NCI-H774 (cell line): ENCODE results near the gene KCNJ18.
"Not testable (repeated sequence)": the region's sequence is repeated elsewhere in the genome, so short reads cannot be mapped to it uniquely, and the experiment has no call there.

Source experiments
- DNase-seq: peaks from one replicate; lab custom pipeline; 2025; lab: John Stamatoyannopoulos, UW

KCNJ18 gene

GRCh38 chr17:21671437-21671836, 20.9 kb upstream of the KCNJ18 start:
- DNase-seq, result not testable (repeated sequence)

- not testable (repeated sequence) for DNase-seq
Observed at GRCh38 chr17:21671871-21672270, 20.5 kb upstream of the KCNJ18 start.

- DNase-seq, result not testable (repeated sequence)
Observed at GRCh38 chr17:21673451-21674241, 18.7 kb upstream of the KCNJ18 start.

- no peak for DNase-seq
Observed at GRCh38 chr17:21674242-21674731, 18.0 kb upstream of the KCNJ18 start.

- not testable (repeated sequence) for DNase-seq
Observed at GRCh38 chr17:21674891-21675738, 17.2 kb upstream of the KCNJ18 start.

GRCh38 chr17:21675739-21676130, 16.6 kb upstream of the KCNJ18 start:
- DNase-seq, result not testable (repeated sequence)

GRCh38 chr17:21676281-21677111, 15.8 kb upstream of the KCNJ18 start:
- no peak for DNase-seq

- DNase-seq, result no peak
Observed at GRCh38 chr17:21677126-21677910, 15.0 kb upstream of the KCNJ18 start.

GRCh38 chr17:21677911-21678310, 14.4 kb upstream of the KCNJ18 start:
- DNase-seq, result no peak

GRCh38 chr17:21678393-21679081, 13.8 kb upstream of the KCNJ18 start:
- DNase-seq, result peak; percentile 5

GRCh38 chr17:21679256-21680146, 12.8 kb upstream of the KCNJ18 start:
- no peak for DNase-seq

GRCh38 chr17:21680366-21680765, 12.0 kb upstream of the KCNJ18 start:
- no peak for DNase-seq

GRCh38 chr17:21680850-21681351, 11.4 kb upstream of the KCNJ18 start:
- not testable (repeated sequence) for DNase-seq

- not testable (repeated sequence) for DNase-seq
Observed at GRCh38 chr17:21681576-21681975, 10.7 kb upstream of the KCNJ18 start.

GRCh38 chr17:21682130-21682529, 10.2 kb upstream of the KCNJ18 start:
- not testable (repeated sequence) for DNase-seq

- not testable (repeated sequence) for DNase-seq
Observed at GRCh38 chr17:21683142-21683712, 9.1 kb upstream of the KCNJ18 start.

- DNase-seq, result not testable (repeated sequence)
Observed at GRCh38 chr17:21683897-21684296, 8.4 kb upstream of the KCNJ18 start.

GRCh38 chr17:21684384-21684783, 7.9 kb upstream of the KCNJ18 start:
- not testable (repeated sequence) for DNase-seq
